Neural cell (in vitro differentiated cells): ENCODE measurements around the gene CPVL. TPM values are rescaled to one million over a fixed set of nuclear protein-coding genes. Genes with fewer than 3 reads are reported as not detected.

ENCODE experiments used
- H2AFZ ChIP-seq: fragments of 200-600, 300-800 bp; sonication (generic), shearing (Covaris generic); 2 replicates; pipeline ENCODE4 v1.6.0; 2014; ENCODE audit warnings: low read depth, mild to moderate bottlenecking, antibody characterized with exemption, low read length, moderate library complexity
- H3F3A ChIP-seq: fragments of 200-600 bp; shearing (Covaris generic); 2 replicates; pipeline ENCODE4 v1.6.1; 2016; ENCODE audit warnings: mild to moderate bottlenecking, moderate library complexity, mixed read lengths, antibody characterized with exemption, low read length; ENCODE audit not compliant: insufficient read depth, poor library complexity, severe bottlenecking
- H3K27ac ChIP-seq: fragments of 200-600, 300-800 bp; sonication (generic), shearing (Covaris generic); 2 replicates; pipeline ENCODE4 v1.5.1; 2014; ENCODE audit warnings: mild to moderate bottlenecking, low read length, moderate library complexity
- H3K27me3 ChIP-seq: fragments of 300-800, 200-600 bp; sonication (generic), shearing (Covaris generic); 2 replicates; pipeline ENCODE4 v1.6.0; 2014; ENCODE audit warnings: mild to moderate bottlenecking, low read depth, low read length, moderate library complexity; ENCODE audit not compliant: insufficient read depth
- H3K36me3 ChIP-seq: fragments of 300-800, 200-600 bp; sonication (generic), shearing (Covaris generic); 2 replicates; pipeline ENCODE4 v1.5.1; 2014; ENCODE audit warnings: mild to moderate bottlenecking, antibody characterized with exemption, low read length, moderate library complexity; ENCODE audit not compliant: insufficient read depth
- H3K4me2 ChIP-seq: fragments of 300-800, 200-600 bp; sonication (generic), shearing (Covaris generic); 2 replicates; pipeline ENCODE4 v1.6.0; 2014; ENCODE audit warnings: mild to moderate bottlenecking, low read length
- H3K4me3 ChIP-seq: fragments of 300-800, 200-600 bp; sonication (generic), shearing (Covaris generic); 2 replicates; pipeline ENCODE4 v1.5.1; 2014; ENCODE audit warnings: mild to moderate bottlenecking, low read length, moderate library complexity
- H3K79me2 ChIP-seq: fragments of 200-600 bp; shearing (Covaris generic); replicated peaks from 2 replicates; pipeline ENCODE4 v1.6.0; 2014; ENCODE audit warnings: mild to moderate bottlenecking, low read length, moderate library complexity; ENCODE audit not compliant: insufficient read depth
- H3K9ac ChIP-seq: fragments of 300-800, 200-600 bp; sonication (generic), shearing (Covaris generic); 2 replicates; pipeline ENCODE4 v1.6.1; 2016; ENCODE audit warnings: mild to moderate bottlenecking, low read length, mixed read lengths
- H3K9me2 ChIP-seq: fragments of 200-600 bp; shearing (Covaris generic); 2 replicates; pipeline ENCODE4 v1.6.1; 2016; ENCODE audit warnings: mild to moderate bottlenecking, low read length, mixed read lengths; ENCODE audit not compliant: insufficient read depth
- H3K9me3 ChIP-seq: fragments of 200-600, 300-800 bp; sonication (generic), shearing (Covaris generic); 2 replicates; pipeline ENCODE4 v1.6.1; 2016; ENCODE audit warnings: mild to moderate bottlenecking, mixed run types, low read length, moderate library complexity, mixed read lengths
- H4K20me1 ChIP-seq: fragments of 200-600 bp; shearing (Covaris generic); 2 replicates; pipeline ENCODE4 v1.6.1; 2016; ENCODE audit warnings: mild to moderate bottlenecking, mixed run types; ENCODE audit not compliant: insufficient read depth
- CTCF ChIP-seq: fragments of 450-650 bp; IDR thresholded peaks from 2 replicates; pipeline ENCODE4 v1.5.1; 2014; ENCODE audit warnings: antibody characterized with exemption, mild to moderate bottlenecking, moderate library complexity; ENCODE audit not compliant: poor library complexity, severe bottlenecking
- EP300 ChIP-seq: fragments of 450-650 bp; conservative IDR thresholded peaks from 2 replicates; pipeline ENCODE4 v1.6.1; 2014; ENCODE audit warnings: antibody characterized with exemption, mild to moderate bottlenecking, moderate library complexity; ENCODE audit not compliant: poor library complexity, severe bottlenecking
- EZH2 ChIP-seq: fragments of 200-600, 300-800 bp; shearing (Covaris generic), sonication (generic); IDR thresholded peaks from 2 replicates; pipeline ENCODE4 v1.6.1; 2014; ENCODE audit warnings: antibody characterized with exemption, low read length, borderline replicate concordance, mild to moderate bottlenecking; ENCODE audit not compliant: insufficient read depth, poor library complexity, severe bottlenecking
- MXI1 ChIP-seq: fragments of 450-650 bp; conservative IDR thresholded peaks from 2 replicates; pipeline ENCODE4 v1.6.1; 2014; ENCODE audit warnings: antibody characterized with exemption, mild to moderate bottlenecking; ENCODE audit not compliant: poor library complexity, severe bottlenecking
- POLR2AphosphoS5 ChIP-seq: IDR thresholded peaks from 2 replicates; pipeline ENCODE4 v1.6.1; 2012
- RAD21 ChIP-seq: fragments of 450-650 bp; conservative IDR thresholded peaks from 2 replicates; pipeline ENCODE4 v1.6.1; 2014; ENCODE audit warnings: antibody characterized with exemption, mild to moderate bottlenecking, moderate library complexity
- SMC3 ChIP-seq: fragments of 450-650 bp; conservative IDR thresholded peaks from 2 replicates; pipeline ENCODE4 v1.6.1; 2014; ENCODE audit warnings: antibody characterized with exemption, mild to moderate bottlenecking, moderate library complexity; ENCODE audit not compliant: poor library complexity
- TAF1 ChIP-seq: IDR thresholded peaks from 2 replicates; pipeline ENCODE4 v1.6.1; 2012; ENCODE audit warnings: low read depth
- polyA plus RNA-seq: library from polyadenylated mRNA; depleted of rRNA; stranded (reverse); fragments of >200 nt; gene quantifications from 2 replicates; pipeline ENCODE4 v1.2.3, GENCODE V29; 2014
- TF ChIP-seq, protein P1 (sequence below): IDR thresholded peaks from 2 replicates; pipeline ENCODE4 v1.6.1; 2012; ENCODE audit warnings: borderline replicate concordance

The CPVL gene
- polyA plus RNA-seq, 1 donor from 2014 or later = 13.0 TPM

DNA sequence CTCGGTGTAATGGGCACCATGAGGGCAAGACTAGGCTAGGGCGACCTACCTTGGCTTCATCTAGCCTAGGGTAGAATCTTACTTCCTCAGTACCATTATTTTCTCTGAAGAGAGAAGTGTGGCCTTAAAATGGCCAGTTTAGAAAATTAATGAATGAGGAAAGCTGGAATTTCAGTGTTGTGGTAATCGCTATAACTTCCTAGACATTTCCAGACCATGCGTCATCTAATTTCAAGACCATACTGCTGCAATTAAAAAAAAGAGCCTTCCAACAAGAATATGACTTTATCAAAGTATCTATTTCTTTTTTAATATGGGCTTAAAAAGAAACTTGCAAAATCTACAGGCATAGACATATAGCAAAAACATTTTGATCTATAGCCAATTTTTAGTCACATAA lies 68.5 kb downstream of the CPVL start:
- TF ChIP-seq EP300 (no peak), EZH2 (no peak)
- H3K4me2 ChIP-seq = no peak overlapping the region
- no peak overlapping the region for H3K9ac ChIP-seq

DNA sequence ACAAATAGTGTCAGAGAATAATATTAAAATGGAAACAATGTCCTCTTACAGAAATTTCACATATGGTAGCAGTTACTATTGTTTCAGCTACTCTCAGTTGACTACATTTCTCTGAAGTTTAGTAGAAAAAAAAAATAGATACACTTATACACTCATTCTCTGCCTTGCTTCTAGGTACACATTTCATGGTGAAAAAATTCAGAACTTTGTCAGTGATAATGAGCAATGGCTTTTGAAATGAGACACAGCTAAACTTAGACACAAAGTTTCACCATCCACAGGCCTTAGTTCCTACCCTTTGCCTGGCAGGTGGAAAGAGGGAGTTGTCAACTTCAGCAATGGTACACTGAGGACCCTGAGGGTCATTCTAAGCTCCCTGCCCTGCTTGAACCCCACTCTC lies 69.2 kb downstream of the CPVL start:
- no peaks in the 10 kb centered on the region for H3K9me2 ChIP-seq
- TF ChIP-seq EZH2 (no peak), MXI1 (no peak), SMC3 (no peak), CTCF (no peak), TAF1 (no peak), RAD21 (no peak), POLR2AphosphoS5 (no peak)
- H3K4me2 ChIP-seq = no peak overlapping the region
- H2AFZ ChIP-seq = no peak overlapping the region
- H3K27ac ChIP-seq = no peak overlapping the region
- H3K36me3 ChIP-seq = no peaks in the 10 kb centered on the region
- H4K20me1 ChIP-seq = no peaks in the 10 kb centered on the region
- no peaks in the 10 kb centered on the region for H3K9me3 ChIP-seq
- H3F3A ChIP-seq = no peaks in the 10 kb centered on the region
- no peak overlapping the region for H3K4me3 ChIP-seq
- no peaks in the 10 kb centered on the region for H3K79me2 ChIP-seq
- H3K27me3 ChIP-seq = no peaks in the 10 kb centered on the region
- H3K9ac ChIP-seq = no peak overlapping the region

More for the DNA sequence above, 68.5 kb downstream of the CPVL start:
- H3F3A ChIP-seq = no peaks in the 10 kb centered on the region
- H3K79me2 ChIP-seq = no peaks in the 10 kb centered on the region
- no peaks in the 10 kb centered on the region for H4K20me1 ChIP-seq
- H3K9me2 ChIP-seq = no peaks in the 10 kb centered on the region
- H3K4me3 ChIP-seq = no peak overlapping the region
- H2AFZ ChIP-seq = no peak overlapping the region
- H3K27ac ChIP-seq = no peak overlapping the region
- H3K36me3 ChIP-seq = no peaks in the 10 kb centered on the region
- H3K9me3 ChIP-seq = no peaks in the 10 kb centered on the region
- H3K27me3 ChIP-seq = no peaks in the 10 kb centered on the region

GRCh38 chr7:29076631-29077030 lies 69.7 kb downstream of the CPVL start:
- TF ChIP-seq MXI1 (no peak), RAD21 (no peak), POLR2AphosphoS5 (no peak), EZH2 (no peak), SMC3 (no peak), TAF1 (no peak), CTCF (no peak), EP300 (no peak)
- TF ChIP-seq, protein P1, sequence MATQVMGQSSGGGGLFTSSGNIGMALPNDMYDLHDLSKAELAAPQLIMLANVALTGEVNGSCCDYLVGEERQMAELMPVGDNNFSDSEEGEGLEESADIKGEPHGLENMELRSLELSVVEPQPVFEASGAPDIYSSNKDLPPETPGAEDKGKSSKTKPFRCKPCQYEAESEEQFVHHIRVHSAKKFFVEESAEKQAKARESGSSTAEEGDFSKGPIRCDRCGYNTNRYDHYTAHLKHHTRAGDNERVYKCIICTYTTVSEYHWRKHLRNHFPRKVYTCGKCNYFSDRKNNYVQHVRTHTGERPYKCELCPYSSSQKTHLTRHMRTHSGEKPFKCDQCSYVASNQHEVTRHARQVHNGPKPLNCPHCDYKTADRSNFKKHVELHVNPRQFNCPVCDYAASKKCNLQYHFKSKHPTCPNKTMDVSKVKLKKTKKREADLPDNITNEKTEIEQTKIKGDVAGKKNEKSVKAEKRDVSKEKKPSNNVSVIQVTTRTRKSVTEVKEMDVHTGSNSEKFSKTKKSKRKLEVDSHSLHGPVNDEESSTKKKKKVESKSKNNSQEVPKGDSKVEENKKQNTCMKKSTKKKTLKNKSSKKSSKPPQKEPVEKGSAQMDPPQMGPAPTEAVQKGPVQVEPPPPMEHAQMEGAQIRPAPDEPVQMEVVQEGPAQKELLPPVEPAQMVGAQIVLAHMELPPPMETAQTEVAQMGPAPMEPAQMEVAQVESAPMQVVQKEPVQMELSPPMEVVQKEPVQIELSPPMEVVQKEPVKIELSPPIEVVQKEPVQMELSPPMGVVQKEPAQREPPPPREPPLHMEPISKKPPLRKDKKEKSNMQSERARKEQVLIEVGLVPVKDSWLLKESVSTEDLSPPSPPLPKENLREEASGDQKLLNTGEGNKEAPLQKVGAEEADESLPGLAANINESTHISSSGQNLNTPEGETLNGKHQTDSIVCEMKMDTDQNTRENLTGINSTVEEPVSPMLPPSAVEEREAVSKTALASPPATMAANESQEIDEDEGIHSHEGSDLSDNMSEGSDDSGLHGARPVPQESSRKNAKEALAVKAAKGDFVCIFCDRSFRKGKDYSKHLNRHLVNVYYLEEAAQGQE = no peak
- no peak overlapping the region for H2AFZ ChIP-seq
- no peaks in the 10 kb centered on the region for H3K9me2 ChIP-seq
- H3K27me3 ChIP-seq = no peaks in the 10 kb centered on the region
- H3F3A ChIP-seq = no peaks in the 10 kb centered on the region
- H3K79me2 ChIP-seq = no peaks in the 10 kb centered on the region
- H3K36me3 ChIP-seq = no peaks in the 10 kb centered on the region
- H3K9ac ChIP-seq = no peak overlapping the region
- no peak overlapping the region for H3K4me2 ChIP-seq
- no peak overlapping the region for H3K4me3 ChIP-seq
- no peaks in the 10 kb centered on the region for H4K20me1 ChIP-seq
- no peak overlapping the region for H3K27ac ChIP-seq
- no peaks in the 10 kb centered on the region for H3K9me3 ChIP-seq
